ENCODE results near the gene ATP2B2.

DNA sequence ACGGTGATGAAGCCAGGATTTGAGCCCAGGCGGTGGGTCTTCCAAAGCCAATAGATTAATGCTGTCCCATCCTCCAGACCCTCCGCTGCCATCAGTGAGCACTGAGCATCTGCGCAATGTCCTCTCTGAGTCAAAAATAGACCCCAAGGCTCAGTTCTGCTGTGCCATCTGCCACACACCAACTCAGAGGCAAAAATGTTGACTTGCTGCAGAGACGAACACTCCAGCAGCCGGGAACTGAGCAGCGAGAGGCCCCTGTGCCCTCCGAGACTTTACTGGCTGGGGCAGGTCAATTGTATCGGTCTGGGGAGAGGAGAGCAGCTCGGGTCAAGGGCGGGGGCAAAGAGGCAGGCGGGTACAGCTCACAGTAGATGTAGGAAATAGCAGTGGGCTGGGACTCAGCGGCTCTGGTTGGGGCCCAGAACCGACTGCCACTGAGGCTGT is 41.5 kb upstream of the ATP2B2 start:
- no peak for TF ChIP-seq POLR2A (IDR thresholded peaks at IDR 0.05)
- TF ChIP-seq, protein P1, sequence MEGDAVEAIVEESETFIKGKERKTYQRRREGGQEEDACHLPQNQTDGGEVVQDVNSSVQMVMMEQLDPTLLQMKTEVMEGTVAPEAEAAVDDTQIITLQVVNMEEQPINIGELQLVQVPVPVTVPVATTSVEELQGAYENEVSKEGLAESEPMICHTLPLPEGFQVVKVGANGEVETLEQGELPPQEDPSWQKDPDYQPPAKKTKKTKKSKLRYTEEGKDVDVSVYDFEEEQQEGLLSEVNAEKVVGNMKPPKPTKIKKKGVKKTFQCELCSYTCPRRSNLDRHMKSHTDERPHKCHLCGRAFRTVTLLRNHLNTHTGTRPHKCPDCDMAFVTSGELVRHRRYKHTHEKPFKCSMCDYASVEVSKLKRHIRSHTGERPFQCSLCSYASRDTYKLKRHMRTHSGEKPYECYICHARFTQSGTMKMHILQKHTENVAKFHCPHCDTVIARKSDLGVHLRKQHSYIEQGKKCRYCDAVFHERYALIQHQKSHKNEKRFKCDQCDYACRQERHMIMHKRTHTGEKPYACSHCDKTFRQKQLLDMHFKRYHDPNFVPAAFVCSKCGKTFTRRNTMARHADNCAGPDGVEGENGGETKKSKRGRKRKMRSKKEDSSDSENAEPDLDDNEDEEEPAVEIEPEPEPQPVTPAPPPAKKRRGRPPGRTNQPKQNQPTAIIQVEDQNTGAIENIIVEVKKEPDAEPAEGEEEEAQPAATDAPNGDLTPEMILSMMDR (IDR thresholded peaks at IDR 0.05 in 4 of 5, conservative IDR thresholded peaks at IDR 0.05 in 1 of 5) = no peak
